Measurements from ENCODE around the gene TTC16.
A peak's percentile ranks its signal among the peaks of the same experiment; 100 is the strongest.
"Not testable (repeated sequence)": the region's sequence is repeated elsewhere in the genome, so short reads cannot be mapped to it uniquely, and the experiment has no call there.

TTC16 gene

DNA sequence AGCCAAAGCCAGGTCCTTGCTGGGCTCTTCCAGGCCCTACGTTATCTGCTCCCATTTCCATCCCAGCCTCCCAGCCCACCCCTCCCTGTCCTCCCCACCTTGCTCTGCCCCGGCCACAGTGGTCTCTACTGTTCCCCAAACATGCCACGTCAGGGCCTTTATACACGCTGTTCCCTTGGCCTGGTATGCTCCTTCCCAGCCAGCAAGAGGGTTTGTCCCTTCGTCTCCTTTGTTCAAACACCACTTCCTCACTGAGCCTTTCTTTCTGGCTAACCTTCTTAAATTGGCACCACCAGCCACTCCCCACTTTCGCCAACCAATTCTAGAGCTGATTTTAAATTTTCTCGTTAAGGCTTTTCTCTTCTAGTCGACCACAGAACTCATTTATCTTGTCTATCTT, 52.8 kb downstream of the TTC16 start:
- no peak for DNase-seq (ENCODE audit: low read depth)

DNA sequence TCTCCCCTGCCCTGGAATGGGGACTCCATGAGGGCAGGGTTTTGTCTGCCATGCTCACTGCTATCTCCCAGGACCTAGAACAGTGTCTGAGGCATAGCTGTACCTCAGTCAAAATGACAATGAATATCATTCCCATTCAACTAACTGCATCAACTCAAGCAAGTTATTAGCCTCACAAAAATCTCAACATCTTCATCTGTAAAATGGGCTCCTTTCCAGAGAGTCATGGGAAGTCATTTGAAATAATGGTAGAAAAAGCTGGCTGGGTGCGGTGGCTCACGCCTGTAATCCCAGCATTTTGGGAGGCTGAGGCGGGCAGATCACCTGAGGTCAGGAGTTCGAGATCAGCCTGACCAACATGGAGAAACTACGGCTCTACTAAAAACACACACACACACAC, 53.2 kb downstream of the TTC16 start:
- DNase-seq (ENCODE audit: low read depth), result no peak

DNA sequence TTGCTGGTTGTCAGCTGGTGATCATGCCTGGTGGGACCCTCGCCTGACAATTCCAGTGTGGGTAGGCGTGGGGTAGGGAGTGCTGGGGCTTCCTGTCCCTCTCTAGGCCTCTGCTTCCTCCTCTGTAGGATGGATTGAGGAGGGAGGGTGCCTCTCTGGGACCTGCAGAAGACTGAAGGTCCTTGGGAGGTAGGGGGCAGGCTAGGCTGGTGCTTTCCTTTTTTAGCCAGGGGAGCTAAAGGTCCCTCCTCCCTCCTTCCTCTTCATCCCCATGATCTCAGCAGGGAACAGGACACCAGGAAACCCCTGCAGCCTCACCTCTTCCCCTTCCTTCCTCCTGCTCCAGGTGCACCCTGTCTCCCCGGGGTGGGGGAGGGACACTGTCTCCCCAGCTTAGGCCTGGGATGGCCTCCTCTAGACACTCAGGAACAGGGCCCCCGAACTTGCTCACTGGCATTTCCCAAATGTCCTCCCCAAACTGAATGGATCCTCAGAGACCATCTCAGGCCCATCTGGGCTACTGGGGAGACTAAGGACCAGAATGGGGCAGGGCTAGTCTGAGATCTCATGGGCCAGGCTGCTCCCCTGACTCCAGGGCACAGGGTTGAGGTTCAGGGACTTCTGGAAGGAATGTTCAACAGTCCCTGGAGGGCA, 54.2 kb downstream of the TTC16 start:
- DNase-seq (ENCODE audit: low read depth), result no peak

DNA sequence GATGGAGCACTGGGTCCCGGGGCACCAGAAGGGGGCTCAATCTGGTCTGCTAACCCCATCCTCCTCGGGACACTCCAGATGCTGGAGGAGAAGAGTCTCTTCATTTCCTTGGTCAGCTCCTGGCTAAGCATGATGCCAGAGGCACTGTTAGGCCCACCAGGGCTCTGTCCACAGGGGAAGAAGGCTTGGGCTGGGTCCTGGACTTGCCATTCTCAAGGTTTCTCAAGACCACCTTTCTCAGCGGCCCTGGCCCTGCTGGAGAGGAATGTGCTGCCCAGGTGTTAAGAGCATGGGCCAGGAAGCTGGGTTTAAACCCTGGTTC, 54.7 kb downstream of the TTC16 start:
- DNase-seq (ENCODE audit: low read depth), result no peak

DNA sequence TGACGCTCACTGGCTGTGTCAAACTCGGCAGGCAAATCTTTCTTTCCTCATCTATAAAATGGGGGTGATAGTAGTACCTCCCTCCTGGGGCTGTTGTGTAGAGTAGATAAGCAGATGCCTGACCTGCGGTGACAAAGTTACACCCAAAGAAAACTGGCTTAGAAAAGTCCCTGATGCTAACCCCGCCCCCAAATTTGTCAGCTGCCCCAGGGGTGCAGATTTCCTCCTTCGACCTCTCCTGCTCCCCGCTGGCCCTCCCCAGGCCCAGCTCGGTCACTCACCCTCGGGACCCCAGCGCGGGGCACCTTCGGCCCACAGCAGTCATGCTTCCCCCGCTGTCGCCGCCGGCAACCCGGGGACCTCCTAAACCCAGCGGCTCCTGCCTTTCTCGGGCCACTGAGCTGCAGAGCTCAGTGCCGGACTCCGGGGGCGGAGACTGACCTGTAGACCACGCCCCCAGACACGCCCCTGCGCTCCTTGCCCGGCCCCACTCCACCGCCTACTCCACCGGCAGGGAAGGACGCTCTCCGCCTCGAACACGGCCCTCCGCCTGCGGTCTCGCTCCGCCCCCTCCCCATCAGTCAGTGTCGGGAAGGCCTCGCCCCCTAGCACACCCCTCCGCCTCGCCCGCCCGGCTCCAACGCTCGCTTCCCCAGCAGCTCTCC, 55.2 kb downstream of the TTC16 start:
- peak; percentile 79 for DNase-seq (ENCODE audit: low read depth)

DNA sequence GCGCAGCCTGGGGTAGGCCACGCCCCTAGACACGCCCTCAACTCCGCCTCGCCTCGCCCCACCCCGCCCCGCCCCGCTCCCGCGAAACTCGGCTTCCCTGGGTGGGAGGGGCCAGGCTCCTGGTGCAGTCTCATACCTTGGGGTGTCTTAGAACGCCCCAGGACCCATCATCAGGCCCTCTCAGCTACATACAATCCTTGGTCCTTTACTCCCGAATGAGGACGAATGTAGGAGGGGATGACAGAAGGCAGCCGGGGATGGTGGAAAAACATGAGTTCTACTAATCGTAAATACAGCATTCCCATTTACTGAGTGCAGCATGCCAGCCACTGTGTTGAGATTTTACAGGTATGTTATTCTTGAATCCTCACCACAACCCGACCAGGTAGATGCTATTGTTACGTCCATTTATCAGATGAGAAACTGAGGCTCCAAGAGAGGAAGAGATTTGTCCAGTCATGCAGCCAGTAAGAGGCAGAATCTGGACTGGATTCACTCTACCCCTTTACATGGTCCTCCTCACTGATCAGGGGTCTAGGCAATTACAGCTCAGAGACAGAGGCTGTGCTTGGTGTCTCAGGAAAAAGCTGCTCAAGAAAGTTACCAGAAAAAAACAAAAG, 55.8 kb downstream of the TTC16 start:
- no peak for DNase-seq (ENCODE audit: low read depth)

DNA sequence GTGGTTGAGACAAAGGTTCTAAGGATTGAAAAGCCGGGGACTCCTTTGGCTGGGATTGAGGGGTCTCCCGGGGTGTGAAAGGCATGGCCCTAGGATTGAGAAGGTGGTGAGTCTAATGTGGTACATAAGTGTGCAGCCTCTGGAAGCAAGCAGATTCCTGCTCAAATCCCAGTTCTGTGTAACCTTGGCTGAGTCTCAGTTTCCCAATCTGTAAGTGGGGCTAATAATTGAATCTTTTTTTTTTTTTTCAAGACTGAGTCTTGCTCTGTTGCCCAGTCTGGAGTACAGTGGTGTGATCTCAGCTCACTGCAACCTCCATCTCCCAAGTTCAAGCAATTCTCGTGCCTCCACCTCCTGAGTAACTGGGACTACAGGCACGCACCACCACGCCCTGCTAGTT, 56.7 kb downstream of the TTC16 start:
- DNase-seq (ENCODE audit: low read depth), result no peak

DNA sequence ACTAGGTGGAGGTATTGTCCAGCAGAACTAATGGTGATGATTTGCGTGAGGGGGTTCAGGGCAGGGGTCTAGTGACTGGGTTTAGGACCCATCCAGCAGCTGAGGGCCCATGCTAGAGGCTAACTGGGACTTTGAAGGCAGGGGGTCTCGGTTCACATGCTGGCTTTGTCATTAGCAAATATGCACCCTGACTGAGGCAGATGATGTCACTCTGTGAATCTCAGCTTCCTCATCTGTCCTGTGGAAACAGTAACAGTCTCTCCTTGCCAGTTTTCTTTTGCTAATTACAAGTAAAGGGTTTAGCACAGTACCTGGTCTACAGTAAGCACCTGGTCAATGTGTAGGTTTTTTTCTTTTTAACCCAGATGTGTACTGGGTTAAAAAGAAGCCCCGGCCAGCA, 57.4 kb downstream of the TTC16 start:
- DNase-seq (ENCODE audit: low read depth), result no peak

DNA sequence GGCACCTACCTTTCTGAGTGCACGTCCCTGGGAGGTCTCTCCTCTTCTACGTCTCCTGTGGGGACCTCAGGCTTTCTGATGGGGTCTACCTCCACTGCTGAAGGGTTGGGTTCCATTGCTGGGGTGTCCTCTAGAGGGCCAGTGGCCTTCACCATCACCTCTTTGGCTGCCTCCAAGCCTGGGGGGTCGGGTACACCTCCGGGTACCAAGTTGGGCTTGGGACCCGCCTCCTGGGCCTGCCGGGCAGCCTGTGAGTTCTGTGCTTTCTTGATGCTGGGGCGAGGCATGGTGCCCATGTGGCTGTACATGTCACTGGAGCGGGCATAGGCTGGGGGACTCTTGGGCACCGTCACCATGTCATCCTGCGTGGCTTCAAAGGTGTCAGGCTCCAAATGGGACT, 58.1 kb downstream of the TTC16 start:
- no peak for DNase-seq (ENCODE audit: low read depth)

DNA sequence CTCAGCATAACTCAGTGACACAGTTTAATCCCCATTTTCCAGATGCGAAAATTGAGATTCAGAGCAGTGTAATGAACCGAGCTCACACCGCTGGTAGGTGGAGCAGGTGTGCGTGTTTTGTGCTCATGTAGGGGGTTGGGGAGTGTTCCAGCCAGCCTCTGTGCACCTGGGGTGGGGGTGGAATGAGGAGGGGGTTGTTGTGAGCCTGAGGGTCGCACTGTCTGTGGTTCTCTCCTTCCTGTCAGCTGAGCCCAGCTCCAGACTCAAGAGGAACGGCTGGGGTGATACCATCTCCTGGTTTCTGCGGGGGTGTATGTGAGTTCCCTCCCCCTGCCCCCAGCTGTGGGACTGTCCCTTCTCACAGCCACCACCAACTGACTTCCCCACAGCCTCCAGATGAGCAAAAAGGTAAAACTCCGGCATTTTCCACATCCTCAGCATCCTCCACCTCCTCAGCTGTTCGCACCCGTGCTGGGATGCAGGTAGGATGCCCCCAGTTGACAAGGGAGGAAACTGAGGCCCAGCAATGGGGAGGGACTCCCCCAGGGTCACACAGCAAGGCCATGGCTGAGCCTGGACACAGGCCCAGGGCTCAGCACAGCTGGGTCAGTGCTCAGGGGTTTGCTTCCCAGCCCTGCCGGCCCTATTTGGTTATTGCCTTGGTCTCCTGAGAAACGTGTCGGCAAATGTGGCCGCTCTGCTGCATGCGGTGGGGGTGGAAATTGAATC, 60.5 kb downstream of the TTC16 start:
- no peak for DNase-seq (ENCODE audit: low read depth)

DNA sequence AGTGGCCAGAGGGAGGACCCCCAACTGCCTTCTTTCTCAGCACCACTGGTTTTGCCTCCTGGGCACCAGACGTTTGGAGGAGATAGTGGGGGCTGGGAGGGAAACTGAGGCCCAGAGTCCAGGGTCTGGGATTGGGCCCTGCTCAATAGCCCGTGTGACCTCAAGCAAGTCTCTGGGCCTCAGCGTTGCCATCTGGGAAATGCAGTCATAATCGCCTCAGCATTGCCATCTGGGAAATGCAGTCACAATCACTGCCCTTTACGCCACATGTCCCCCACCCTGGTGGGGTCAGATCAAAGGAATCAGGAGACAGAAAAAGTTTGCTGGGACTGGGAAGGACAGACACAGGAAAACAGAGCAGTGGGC, 61.0 kb downstream of the TTC16 start:
- no peak for DNase-seq (ENCODE audit: low read depth)

DNA sequence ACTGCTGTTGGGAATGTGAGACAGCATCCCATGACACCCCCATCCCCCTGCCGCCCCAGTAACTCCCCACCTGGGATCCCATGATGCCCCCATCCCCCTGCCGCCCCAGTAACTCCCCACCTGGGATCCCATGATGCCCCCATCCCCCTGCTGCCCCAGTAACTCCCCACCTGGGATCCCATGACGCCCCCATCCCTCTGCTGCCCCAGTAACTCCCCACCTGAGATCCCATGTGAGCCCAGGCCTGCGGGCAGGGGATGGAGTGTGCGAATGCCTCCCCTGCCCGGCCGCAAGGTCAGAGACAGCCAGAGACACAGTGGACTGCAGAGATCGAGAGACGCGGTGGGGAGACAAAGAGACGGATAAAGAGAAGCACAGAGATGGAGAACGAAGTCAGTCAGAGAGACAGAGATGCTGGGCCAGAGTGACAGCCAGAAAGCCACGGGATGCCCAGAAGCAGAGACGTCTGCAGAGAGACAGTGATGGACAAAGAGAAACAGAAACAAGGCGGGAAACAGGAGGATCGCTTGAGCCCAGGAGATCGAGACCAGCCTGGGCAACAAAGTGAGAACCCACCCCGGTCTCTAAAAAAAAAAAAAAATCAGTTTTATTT, 61.6 kb downstream of the TTC16 start:
- DNase-seq (ENCODE audit: low read depth), result no peak

DNA sequence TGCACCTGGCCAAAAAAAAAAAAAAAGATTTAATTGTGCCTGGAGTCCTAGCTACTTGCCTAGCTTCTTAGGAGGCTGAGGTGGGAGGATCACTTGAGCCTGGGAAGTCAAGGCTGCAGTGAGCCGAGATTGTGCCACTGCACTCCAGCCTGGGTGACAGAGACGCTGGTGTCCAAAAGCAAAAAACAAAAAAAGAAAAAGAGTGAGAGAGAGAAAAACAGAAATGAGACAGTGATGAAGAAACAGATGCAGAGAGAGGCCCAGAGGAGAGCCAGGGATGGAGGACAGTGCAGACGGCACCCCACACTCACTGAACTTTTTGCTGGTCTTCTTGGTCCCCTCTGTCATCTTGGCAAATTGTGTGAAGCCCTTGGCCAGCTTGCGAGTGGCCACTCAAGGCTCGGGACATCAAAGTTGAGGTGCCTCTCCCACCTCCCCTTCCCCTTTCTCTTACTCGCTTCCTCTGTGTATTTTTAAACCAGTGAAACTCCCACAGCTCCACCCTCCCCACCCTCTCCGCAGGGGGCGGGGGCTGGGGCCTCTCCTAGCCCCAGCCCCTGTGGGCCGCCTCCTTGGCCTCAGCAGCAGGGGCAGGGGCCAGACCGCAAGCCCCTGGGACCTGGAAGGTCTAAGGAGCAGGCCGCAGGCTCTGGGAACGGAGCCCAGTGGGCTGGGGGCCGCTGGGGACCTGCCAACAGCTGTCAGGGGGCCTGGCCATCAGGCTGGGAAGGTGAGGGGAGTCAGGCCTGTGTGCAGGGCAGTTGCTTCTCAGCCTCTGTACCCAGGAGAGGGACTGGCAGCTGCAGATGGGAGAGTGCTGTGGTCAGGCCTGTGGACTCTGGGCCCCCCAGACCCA, 62.6 kb downstream of the TTC16 start, which contains the start of gene SH2D3C:
Gene SH2D3C (minus strand): TSS at position 387 of the 856 bp plus-strand sequence. CDS start 39 bp downstream, at position 348.
- DNase-seq (ENCODE audit: low read depth), result no peak

DNA sequence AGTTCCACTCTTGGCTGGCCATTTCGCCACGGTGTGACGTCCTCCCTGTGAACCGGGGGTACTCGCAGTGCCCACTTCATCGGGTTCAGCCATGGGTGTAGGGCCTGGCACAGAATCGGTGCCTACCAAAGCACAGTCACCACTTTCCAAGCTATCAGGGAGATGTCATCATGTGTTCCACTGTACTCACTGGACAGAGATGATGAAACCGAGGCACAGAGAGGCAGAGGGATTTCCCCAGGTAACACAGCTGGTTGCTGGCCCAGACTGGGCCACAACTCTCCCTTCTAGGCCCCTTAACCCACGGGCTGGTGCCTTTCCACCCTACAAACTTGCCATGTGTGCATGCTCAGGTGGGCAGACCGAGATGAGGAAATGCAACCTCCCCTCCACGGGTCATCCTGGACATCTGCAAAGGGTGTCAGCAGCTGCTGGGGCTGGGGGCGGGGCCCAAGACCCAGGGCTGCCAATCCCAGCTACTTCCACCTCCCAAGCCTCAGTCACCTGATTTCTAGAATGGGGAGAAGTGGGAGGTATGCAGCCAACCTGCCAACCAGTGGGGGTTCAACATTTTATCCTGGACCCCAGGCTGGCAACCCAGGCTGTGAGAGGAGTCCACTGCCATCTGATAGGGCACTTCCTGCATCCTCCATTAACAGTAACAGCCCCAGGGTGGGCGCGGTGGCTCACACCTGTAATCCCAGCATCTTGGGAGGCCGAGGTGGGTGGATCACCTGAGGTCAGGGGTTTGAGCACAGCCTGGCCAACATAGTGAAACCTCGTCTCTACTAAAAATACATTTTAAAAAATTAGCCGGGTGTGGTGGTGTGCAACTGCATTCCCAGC, 63.5 kb downstream of the TTC16 start:
- no peak for DNase-seq (ENCODE audit: low read depth)

DNA sequence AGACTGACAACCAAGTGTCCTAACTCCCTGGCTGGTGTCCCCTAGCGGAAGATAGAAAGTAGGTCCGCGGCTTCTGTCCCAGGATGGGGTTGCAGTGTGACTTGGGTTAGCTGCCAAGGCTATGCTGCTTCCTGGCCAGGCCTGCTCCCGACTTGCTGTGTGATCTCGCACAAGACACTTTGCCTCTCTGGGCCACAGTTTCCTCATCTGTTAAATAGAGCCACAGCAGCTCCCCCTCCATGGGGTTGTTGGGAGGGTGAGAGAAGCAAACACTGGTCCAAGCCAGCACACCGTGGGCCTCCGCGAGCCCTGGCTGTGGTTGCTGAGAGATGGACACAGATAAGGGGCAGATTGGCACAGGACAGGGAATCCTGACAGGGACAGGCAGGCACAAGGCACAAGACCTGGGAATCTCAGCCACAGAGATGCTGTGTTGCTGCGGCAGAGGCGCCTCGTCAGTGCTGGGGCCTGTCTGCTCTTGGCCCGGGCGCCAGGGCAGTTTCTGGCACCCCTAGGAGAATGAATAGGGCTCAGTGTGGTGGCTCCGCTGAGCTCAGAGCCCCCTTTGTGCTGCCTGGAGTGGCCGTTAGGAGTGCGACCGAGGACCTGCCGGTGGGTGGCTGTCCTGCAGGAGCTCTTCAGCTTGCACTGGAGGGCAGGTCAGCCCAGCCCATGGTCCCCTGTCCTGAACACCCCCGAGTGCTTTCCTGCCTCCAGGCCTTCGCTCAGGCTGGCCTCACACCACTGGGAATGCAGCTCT, 64.4 kb downstream of the TTC16 start:
- no peak for DNase-seq (ENCODE audit: low read depth)

DNA sequence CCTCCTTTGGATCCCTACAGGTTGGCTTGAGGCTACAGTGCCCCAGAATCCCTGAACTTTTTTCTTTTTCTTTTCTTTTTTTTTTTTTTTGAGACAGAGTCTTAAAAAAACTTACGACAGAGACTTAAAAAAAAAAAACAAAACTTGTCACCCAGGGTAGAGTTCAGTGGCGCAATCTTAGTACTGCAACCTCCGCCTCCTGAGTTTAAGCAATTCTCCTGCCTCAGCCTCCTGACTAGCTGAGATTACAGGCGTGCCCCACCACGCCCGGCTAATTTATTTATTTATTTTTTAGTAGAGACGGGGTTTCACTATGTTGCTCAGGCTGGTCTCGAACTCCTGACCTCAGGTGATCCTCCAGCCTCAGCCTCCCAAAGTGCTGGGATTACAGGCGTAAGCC, 65.0 kb downstream of the TTC16 start:
- DNase-seq (ENCODE audit: low read depth), result not testable (repeated sequence)
